AG20443 (cell line): ENCODE results near the gene LSAMP.

Source experiments
- DNase-seq: peaks from one replicate; pipeline ENCODE4 v3.0.0; 2012; ENCODE audit warnings: low spot score, mixed read lengths

LSAMP gene

GRCh38 chr3:116429479-116430269 lies 15.6 kb downstream of the LSAMP start:
- DNase-seq: no peak

- DNase-seq: no peak
These were observed 19.3 kb downstream of the LSAMP start for GRCh38 chr3:116426036-116426435.

DNA sequence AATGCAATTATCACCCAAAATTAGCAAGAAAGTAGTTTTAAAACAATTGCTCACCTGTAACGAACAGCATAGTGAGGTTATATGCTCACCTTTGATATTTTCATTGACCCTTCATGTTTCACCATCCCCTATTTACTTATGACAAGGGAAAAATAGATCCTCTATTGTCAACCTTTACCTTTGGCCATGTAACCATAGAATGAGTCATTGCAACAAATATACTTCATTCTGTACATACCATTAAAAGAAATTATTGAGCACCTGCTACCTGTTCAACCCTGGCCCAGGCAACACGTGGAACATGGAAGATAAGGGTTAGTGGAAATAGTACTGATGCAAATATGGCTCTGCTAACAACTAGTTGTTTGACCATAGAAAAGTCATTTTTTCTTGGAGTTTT lies 20.2 kb downstream of the LSAMP start:
- no peak for DNase-seq

- no peak for DNase-seq
These were observed 21.3 kb downstream of the LSAMP start for GRCh38 chr3:116423945-116424344.

DNA sequence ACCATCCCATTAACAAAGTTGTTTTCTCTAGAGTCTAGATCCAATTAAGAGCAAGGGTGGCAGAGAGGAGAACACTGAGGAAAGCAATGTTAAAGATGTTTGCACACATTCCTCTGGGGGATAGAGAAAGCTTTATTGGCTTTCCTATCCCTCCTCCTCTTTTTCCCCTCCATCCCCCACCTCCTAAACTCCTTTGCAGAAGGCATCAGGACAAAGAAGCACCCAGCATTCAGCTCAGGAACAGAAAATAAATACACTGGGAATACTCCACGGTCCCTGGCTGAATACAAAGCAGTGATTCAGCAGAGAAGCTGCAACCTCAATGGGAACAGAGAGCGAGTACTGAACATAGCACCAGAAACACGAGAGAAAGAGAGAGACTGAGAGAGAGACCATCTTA lies 21.9 kb downstream of the LSAMP start:
- DNase-seq: no peak

GRCh38 chr3:116417151-116417550 lies 28.1 kb downstream of the LSAMP start:
- DNase-seq: no peak

DNA sequence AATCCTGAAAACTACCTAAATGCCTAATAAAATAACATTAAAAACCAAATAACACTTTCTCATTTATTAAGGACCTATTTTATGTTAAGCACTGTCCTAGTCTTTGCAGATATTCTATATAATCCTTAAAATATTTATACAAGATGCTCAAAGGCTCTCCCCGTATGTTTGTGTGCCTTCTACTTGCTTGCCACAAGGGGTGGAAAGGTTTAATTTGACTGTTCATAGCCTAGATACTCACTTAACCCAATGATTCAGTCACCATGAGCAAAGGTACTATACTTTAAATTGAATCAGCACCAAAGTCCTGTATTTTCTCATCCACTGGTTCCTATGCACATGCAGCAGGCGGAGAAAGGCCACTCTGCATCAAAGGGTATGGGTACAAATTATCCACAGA lies 32.0 kb downstream of the LSAMP start:
- DNase-seq: no peak

DNA sequence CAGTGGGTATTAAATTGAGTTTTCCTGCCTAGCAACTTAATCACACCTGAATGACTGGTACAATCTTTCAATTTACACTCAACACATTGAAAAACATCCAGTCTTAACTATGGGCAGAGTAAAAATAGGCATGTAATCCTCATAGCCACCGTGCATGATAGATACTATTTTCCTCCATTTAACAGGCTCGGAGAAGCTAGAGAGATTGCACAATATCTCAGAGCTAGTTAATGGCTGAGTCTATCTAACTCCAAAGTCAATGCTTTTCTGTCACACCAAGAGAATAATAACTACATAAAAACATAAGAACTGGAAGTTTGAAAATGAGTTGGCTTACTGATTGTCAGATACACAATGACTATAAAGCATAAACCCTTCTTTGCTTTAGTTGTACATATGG lies 36.8 kb downstream of the LSAMP start:
- DNase-seq: no peak

DNA sequence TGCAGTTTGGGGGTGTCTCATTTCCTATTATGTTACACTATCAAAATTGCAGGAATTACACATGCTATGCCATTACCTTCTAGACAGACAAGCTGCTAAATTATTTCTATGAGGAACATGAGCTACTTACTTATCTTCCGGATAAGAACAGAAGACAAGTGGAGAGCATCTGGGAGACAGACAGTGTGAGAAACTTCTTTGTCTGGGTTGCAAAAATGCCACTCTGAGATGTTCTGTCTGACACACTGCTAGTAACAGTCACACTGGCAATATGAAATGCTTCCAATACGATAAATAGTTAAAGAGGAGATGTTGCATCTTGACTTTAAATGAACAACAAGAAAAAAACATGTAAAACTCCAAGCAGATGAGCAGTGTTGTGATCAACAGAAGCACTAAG lies 40.1 kb downstream of the LSAMP start:
- DNase-seq: no peak

GRCh38 chr3:116399701-116400226 lies 45.5 kb downstream of the LSAMP start:
- DNase-seq: no peak

- no peak for DNase-seq
These were observed 50.9 kb downstream of the LSAMP start for GRCh38 chr3:116394365-116394764.

DNA sequence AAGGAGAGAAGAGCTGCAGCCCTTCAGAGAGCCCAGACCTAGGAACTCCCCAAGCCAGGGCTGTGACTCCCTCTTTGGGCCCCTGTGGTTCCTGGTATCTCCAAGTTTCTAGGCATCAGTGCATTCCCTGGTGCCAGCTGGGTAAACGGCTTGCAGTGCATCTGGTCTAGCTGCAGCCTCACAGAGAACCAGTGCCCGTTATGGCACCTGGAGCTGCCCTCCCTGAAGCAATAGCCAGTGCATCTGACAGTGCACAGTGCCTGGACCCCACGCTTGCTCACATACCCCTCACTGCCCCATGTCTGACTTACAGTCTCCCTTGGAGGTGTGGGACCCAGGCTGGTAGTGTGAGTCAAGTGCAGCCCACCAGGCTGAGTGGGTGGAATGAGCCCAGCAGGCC lies 52.1 kb downstream of the LSAMP start:
- DNase-seq: no peak

DNA sequence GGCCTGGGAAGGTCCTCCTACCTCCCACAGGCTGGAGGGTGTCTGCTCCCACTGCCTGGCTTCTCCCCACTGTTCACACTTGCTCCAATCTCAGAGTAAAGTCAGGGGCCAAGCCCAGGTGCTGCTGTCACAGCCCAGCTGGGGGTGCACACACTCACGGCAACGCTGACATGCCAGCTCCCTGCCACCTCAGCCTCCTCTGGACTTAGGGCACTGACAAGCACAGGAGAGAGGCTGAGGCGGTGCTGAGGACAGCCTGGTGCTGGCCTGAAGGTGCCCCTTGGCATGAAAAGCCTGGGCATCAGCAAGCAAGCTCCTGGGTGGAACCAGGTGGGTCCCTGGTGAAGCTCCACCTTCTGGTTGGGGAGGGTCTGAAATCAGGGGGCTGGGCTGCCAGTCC lies 53.0 kb downstream of the LSAMP start:
- DNase-seq: no peak

DNA sequence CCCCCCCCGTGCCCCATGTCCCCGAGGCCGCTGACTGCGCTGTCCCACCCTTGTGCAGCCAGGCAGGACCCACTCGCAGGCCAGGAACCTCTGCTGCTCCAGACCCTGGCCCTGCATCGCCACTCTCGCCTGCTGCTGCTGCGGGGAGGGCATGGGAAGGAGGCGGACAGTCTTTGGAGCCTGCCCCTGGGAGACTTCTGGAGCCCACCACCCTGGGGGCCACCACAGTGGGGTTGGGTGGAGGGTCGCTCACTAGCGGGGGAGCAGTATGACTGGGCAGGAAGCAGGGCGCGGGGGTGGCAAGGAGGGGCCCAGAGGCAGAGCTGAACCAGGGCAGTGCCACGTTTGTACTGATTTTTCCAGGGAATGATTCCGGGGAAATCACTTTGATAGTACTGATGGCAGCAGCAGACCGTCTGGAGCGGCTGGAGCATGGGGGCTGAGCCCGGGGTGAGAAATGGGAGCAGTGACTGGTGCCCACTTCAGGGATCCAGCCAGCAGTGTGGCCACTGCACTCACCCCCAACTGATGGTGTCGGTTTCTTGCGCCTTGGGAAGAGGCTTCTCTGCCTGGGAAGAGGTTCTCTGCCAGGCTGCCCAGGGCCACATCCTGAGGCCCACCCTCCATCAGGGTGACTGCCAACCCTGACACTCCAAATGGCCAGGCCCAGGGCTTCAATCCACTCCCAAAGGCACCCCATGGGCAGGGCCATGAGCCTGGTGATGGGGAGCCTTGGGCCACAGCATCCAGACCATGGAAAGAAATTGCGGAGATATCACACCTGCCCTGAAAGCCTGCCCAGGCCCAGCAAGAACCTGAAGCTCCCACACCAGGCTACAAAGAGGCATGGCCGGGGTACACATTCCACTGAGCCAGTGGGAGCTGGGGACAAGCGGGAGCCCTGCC lies 53.7 kb downstream of the LSAMP start:
- no peak for DNase-seq

DNA sequence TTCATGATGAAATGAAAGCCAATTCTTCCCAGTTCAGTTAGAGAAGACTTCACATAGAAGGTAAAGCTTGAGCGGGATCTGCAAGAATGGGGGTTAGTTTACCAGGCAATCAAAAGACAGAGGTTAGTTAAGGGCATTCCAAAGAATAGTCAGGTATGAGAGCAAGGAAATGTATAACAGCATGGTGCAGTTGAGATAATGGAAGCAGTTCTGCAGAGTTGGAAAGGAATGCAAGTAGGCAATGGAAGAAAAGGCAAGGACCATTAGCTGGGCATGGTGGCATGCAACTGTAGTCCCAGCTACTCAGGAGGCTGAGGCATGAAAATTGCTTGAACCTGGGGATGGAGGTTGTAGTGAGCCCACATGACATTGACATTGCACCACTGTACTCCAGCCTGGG lies 55.0 kb downstream of the LSAMP start:
- no peak for DNase-seq

GRCh38 chr3:116388867-116389385 lies 56.4 kb downstream of the LSAMP start:
- peak; percentile 8 for DNase-seq

DNA sequence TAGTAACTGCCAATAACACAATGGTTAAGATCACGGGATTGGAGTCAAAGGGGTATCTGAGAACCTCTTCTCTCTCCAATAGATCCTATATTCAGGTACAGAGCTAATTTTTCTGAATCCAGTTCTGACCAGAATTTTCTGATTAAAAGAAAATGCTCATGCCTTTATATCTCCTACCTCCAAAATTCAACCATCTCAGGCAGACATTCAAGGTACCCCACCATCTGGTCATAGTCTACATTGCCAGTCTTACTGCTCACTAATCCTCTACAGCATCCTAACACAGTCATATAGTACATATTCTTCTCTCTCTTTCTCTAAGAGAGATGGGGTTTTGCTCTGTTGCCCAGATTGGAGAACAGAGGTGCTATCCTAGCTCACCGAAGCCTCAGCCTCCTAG lies 59.1 kb downstream of the LSAMP start:
- DNase-seq: no peak

GRCh38 chr3:116384717-116385116 lies 60.6 kb downstream of the LSAMP start:
- DNase-seq: no peak

DNA sequence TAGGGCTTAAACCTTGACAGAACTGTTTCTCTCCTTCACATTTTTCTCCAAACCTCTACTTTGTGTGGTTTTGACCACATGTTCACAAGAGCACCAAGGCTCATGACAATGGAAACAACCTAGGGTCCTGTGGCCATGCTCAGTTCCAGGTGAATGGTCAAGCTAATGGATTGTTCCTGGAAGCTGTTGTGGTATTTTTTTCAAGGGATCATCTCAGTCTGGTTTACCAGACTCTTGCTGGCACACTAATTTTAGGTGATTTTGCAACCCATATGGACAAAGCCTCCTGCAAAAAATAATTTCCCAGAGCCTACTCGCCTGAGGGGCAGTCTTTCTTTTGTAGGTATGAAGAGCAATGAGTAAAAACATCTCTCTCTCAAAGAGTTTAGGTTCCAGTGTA lies 67.2 kb downstream of the LSAMP start:
- DNase-seq: no peak

- DNase-seq: no peak
These were observed 70.4 kb downstream of the LSAMP start for GRCh38 chr3:116374901-116375300.

DNA sequence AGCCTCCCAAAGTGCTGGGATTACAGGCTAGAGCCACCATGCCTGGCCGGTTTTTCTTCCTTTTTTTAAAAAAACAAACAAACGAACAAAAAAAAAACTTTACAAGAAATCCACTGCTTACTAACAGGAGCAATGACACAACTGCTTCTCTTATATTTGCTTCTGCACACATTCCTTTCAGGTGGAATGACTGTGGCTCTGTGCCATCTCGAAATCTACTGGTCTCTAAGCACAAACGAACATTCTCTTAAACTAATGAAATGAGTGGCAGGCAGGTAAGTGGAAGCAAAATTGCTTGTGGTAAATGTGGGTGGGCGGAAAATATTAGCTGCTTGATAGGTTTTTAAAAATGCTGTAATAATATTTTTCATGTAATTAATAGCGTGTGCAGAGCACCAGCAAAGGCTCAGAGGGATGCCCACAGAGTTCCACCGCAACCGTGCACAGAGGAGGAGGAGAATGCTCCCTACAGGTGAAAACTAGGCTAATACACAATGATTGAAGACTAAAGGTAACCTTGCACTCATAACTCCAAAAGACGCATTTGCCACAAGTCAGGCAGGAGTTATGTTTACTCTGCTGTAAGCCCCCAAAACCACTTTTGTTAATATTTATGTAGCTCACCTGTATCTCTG lies 77.4 kb downstream of the LSAMP start:
- no peak for DNase-seq

GRCh38 chr3:116356056-116356455 lies 89.2 kb downstream of the LSAMP start:
- no peak for DNase-seq
